Measurements from ENCODE around the gene RIMKLB.
A peak's percentile ranks its signal among the peaks of the same experiment; 100 is the strongest.

RIMKLB gene

GRCh38 chr12:8770499-8770898 lies 72.7 kb downstream of the RIMKLB start:
- no peak for TF ChIP-seq CTCF (IDR thresholded peaks at IDR 0.05; ENCODE audit: insufficient read depth, low read depth, low read length, missing control alignments)
- no peak overlapping the region for H3K4me3 ChIP-seq (ENCODE audit: low read length)
- no peak for DNase-seq (ENCODE audit: low read depth)

GRCh38 chr12:8771072-8771471 lies 73.3 kb downstream of the RIMKLB start:
- peak; percentile 27 for TF ChIP-seq CTCF (IDR thresholded peaks at IDR 0.05; ENCODE audit: insufficient read depth, low read depth, low read length, missing control alignments)
- DNase-seq (ENCODE audit: low read depth), result peak; percentile 27
- no peak overlapping the region for H3K4me3 ChIP-seq (ENCODE audit: low read length)

- DNase-seq (ENCODE audit: low read depth), result no peak
- H3K4me3 ChIP-seq (ENCODE audit: low read length), result no peak overlapping the region
- TF ChIP-seq CTCF (IDR thresholded peaks at IDR 0.05; ENCODE audit: insufficient read depth, low read depth, low read length, missing control alignments), result no peak
Measured at GRCh38 chr12:8773461-8773860, 75.7 kb downstream of the RIMKLB start.

GRCh38 chr12:8779281-8779680 lies 81.5 kb downstream of the RIMKLB start:
- DNase-seq (ENCODE audit: low read depth), result no peak
- no peak overlapping the region for H3K4me3 ChIP-seq (ENCODE audit: low read length)
- no peak for TF ChIP-seq CTCF (IDR thresholded peaks at IDR 0.05; ENCODE audit: insufficient read depth, low read depth, low read length, missing control alignments)

GRCh38 chr12:8779862-8780261 lies 82.1 kb downstream of the RIMKLB start:
- no peak overlapping the region for H3K4me3 ChIP-seq (ENCODE audit: low read length)
- peak; percentile 27 for DNase-seq (ENCODE audit: low read depth)
- no peak for TF ChIP-seq CTCF (IDR thresholded peaks at IDR 0.05; ENCODE audit: insufficient read depth, low read depth, low read length, missing control alignments)

- no peak overlapping the region for H3K4me3 ChIP-seq (ENCODE audit: low read length)
- peak; percentile 64 for DNase-seq (ENCODE audit: low read depth)
- TF ChIP-seq CTCF (IDR thresholded peaks at IDR 0.05; ENCODE audit: insufficient read depth, low read depth, low read length, missing control alignments), result peak; percentile 78
Measured at GRCh38 chr12:8780389-8780788, 82.6 kb downstream of the RIMKLB start.

- no peak overlapping the region for H3K4me3 ChIP-seq (ENCODE audit: low read length)
- no peak for DNase-seq (ENCODE audit: low read depth)
- TF ChIP-seq CTCF (IDR thresholded peaks at IDR 0.05; ENCODE audit: insufficient read depth, low read depth, low read length, missing control alignments), result no peak
Measured at GRCh38 chr12:8781381-8782127, 83.8 kb downstream of the RIMKLB start.
